Measurements from ENCODE around the gene NR1I2.

The NR1I2 gene

DNA sequence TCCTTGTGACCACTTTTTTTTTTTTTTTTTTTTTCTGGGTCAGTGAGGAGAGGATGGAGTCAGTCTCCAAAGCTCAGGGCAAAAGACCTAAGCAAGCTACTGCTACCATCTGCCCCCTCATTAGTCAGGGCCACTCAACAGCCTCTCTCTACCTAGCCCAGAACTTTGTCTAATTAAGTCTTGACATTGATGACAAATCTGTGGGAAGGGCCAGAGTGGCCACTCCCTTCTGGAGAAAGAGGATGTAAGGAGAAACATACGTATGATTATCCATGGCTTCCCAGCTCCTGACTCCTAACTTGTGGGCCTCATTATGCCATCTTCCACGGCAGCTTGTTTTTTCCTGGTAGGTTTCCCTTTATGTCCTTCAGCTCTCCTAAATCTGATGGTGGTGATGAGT, 37.9 kb downstream of the NR1I2 start:
- DNase-seq (ENCODE audit: low read depth), result no peak

GRCh38 chr3:119825820-119826219, 43.9 kb downstream of the NR1I2 start:
- no peak for DNase-seq (ENCODE audit: low read depth)

DNA sequence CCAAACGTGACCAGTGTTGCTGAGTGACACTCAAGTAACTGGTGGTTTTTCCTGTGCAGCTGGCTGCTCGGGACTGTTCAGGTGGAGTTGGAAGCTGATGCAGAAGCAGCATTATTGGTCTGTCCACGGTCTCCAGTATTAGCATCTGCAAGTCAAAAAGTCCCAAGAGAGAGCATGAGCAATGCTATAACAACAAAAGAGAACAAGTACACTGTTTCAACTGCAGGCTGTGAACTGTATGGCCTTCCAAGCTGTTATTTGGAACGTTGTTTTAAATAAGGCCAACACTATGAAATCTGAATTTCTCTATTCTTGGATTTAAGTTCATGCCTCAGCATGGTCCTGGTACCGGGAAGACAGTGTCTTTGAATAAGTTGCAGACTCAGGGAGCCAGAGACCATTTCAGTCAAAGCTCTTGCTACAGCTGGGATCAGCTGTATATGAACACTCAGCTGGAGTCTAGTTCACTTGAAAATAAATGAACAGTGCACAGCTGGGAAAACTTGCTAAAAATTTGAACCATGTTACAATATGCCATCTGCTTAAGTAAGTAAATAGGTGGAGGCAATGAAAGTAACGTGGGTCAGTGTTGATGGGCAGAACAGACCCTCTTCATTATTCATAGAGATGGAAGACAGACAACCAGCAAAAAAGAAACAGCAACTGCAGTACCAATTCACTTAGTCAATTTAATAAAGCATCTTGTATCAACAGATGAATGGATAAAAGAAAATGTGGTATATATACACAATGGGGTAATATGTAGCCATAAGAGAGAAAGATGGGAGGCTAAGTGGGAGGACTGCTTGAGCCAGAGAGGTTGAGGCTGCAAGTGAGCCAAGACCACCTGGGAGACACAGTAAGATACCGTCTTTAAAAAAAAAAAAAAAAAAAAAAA, 45.1 kb downstream of the NR1I2 start:
- DNase-seq (ENCODE audit: low read depth), result no peak

GRCh38 chr3:119829420-119829819, 47.5 kb downstream of the NR1I2 start:
- DNase-seq (ENCODE audit: low read depth), result no peak

GRCh38 chr3:119831022-119831421, 49.1 kb downstream of the NR1I2 start:
- DNase-seq (ENCODE audit: low read depth), result no peak

DNA sequence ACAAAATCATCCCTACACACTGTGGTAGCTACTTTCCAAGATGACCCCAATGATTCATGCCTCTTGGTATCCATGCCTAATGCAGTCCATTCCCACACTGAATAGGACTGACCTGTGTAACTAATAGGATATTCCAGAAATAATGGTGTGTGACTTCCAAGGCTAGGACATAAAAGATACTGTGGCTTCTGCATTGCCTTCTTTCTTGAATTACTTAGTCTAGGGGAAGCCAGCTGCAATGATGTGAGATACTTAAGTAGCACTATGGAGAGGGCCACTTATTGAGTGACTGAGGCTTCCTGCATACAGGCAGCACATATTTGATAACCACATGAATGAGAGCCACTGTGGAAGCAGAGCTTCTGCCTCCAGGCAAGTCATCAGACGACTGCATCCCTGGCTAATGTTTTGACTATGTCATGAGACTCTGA, 50.1 kb downstream of the NR1I2 start:
- DNase-seq (ENCODE audit: low read depth), result no peak

GRCh38 chr3:119834754-119835370, 53.0 kb downstream of the NR1I2 start:
- DNase-seq (ENCODE audit: low read depth), result no peak

- DNase-seq (ENCODE audit: low read depth), result no peak
These were observed 53.7 kb downstream of the NR1I2 start for GRCh38 chr3:119835556-119835955.

DNA sequence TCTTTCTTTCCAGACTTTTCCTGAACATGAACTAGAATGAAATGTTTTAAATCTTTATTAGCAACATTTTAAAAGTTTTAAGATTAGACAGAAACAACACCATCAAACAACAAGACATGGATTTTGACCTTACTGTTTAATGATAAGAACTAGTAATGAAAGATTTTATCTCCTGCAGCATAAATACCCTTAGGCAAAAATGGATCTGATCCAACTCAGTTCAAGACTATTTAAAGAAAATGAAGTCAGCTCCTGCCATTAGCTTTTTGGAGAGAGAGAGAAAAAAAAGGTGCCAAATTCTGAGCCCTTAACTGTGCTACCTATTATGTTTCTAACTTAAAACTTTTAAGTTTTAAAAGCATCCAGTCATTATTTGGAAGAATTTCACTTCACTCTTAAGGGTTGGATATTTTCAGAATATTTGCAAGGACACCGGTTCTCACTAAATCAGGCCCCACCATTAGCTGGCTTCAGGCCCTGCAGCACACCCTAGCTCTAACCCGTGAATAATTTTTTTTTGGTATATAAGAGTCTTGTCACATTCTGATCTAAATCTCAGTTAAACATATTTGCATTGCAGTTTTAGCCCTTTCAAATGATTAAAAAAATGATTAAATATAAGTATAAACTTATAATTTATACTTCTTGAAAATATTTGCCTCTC, 60.0 kb downstream of the NR1I2 start:
- DNase-seq (ENCODE audit: low read depth), result no peak

- DNase-seq (ENCODE audit: low read depth), result no peak
These were observed 67.2 kb downstream of the NR1I2 start for GRCh38 chr3:119849126-119849525.

DNA sequence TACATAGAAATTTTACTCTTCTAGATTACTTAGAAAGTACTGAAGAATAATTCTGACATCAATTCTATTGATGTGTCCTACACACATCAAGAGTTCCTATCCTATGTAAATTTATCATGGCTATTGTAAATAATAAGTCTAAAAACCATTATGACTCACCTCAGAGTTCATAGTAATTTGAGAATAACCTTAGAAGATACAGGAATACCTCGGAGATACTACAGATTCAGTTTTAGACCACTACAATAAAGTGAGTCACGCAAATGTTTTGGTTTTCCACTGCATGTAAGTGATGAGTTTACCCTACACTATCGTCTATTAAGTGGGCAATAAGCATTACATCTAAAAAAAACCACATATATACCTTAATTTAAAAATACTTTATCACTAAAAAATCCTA, 74.8 kb downstream of the NR1I2 start:
- DNase-seq (ENCODE audit: low read depth), result no peak

DNA sequence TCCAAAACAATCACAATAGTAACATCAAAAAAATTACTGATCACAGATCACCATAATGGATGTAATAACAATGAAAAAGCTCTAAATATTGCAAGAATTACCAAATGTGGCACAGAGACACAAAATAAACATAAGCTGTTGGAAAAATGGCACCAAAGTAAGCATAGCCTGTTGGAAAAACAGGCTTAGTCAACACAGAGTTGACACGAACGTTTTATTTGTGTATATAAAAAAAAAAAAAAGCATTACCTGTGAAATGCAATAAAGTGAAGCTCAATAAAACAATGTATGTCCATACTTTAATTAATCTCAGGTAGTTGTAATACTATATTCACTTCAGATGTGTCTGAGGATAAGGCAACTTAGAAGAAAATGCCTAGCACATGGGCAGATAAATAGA, 77.1 kb downstream of the NR1I2 start:
- DNase-seq (ENCODE audit: low read depth), result no peak

DNA sequence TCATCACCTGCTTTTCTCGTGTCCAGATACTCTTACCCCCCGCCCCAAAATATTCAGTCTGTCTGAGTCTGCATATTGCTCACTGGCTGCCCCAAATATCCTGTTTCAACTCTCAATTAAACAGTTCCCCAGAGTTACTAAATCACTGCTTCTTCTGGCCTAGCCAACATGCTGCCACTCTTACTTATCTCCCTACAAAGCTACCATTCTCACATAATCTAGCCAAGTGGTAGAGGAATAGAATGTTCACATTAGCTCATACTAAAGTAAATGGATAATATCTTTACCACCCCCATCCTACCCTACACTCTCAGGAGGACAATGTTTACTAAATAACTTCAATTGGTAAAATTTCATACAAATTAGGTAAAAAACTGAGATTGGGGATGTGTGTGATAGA, 77.8 kb downstream of the NR1I2 start:
- no peak for DNase-seq (ENCODE audit: low read depth)

DNA sequence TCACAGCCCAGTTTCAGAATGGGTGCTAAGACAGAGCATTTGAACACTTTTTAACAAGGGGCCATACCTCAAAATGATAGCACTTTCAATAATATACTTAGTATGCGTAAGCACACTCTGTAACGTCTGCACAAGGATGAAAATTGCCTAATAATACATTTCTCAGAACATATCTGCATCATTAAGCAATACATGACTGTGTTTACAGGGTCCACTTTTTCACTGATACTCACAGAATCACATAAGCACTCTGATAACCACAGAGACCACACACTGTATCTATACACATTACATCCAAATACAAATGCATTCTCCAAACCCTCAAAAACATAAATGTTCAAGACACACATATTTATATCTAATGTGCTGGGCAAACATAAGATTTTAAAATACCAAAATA, 79.8 kb downstream of the NR1I2 start:
- DNase-seq (ENCODE audit: low read depth), result no peak

- no peak for DNase-seq (ENCODE audit: low read depth)
These were observed 80.7 kb downstream of the NR1I2 start for GRCh38 chr3:119862616-119863015.

DNA sequence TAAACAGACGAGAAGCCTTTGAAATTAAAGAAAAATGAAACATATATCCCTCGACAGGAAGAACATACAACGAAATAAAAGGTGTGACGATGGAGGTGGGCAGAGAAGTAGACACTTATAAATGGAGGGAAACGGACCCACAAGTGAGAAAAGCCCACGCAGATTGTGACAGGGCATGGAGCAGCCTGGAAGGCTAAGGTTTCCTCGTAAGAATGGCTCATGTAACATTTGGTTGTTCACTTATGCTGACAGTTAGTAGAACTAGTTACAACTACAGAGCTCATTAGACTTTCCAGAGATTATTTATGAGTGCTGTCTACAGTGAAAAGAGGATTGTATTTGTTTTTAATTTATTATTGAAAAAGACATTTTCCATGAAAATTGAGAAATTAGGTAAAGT, 82.6 kb downstream of the NR1I2 start:
- DNase-seq (ENCODE audit: low read depth), result no peak
